ENCODE results near the gene HBA1.
"Not testable (repeated sequence)": the region's sequence is repeated elsewhere in the genome, so short reads cannot be mapped to it uniquely, and the experiment has no call there.

Gene HBA1

DNA sequence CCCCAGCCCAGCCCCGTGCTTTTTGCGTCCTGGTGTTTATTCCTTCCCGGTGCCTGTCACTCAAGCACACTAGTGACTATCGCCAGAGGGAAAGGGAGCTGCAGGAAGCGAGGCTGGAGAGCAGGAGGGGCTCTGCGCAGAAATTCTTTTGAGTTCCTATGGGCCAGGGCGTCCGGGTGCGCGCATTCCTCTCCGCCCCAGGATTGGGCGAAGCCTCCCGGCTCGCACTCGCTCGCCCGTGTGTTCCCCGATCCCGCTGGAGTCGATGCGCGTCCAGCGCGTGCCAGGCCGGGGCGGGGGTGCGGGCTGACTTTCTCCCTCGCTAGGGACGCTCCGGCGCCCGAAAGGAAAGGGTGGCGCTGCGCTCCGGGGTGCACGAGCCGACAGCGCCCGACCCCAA, 474 bp upstream of the HBA1 start:
- DNase-seq, result not testable (repeated sequence)

DNA sequence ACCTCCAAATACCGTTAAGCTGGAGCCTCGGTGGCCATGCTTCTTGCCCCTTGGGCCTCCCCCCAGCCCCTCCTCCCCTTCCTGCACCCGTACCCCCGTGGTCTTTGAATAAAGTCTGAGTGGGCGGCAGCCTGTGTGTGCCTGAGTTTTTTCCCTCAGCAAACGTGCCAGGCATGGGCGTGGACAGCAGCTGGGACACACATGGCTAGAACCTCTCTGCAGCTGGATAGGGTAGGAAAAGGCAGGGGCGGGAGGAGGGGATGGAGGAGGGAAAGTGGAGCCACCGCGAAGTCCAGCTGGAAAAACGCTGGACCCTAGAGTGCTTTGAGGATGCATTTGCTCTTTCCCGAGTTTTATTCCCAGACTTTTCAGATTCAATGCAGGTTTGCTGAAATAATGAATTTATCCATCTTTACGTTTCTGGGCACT, 928 bp downstream of the HBA1 start:
- DNase-seq, result no peak

DNA sequence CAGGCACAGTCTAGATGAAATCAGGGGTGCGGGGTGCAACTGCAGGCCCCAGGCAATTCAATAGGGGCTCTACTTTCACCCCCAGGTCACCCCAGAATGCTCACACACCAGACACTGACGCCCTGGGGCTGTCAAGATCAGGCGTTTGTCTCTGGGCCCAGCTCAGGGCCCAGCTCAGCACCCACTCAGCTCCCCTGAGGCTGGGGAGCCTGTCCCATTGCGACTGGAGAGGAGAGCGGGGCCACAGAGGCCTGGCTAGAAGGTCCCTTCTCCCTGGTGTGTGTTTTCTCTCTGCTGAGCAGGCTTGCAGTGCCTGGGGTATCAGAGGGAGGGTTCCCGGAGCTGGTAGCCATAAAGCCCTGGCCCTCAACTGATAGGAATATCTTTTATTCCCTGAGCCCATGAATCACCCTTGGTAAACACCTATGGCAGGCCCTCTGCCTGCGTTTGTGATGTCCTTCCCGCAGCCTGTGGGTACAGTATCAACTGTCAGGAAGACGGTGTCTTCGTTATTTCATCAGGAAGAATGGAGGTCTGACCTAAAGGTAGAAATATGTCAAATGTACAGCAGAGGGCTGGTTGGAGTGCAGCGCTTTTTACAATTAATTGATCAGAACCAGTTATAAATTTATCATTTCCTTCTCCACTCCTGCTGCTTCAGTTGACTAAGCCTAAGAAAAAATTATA, 1.6 kb downstream of the HBA1 start:
- no peak for DNase-seq

DNA sequence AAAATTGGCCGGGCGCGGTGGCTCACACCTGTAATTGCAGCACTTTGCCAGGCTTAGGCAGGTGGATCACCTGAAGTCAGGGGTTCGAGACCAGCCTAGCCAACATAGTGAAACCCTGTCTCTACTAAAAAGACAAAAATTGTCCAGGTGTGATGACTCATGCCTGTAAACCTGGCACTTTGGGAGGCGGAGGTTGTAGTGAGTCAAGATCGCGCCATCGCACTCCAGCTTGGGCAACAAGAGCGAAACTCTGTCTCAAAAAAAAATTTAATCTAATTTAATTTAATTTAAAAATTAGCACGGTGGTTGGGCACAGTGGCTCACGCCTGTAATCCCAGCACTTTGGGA, 2.2 kb downstream of the HBA1 start:
- DNase-seq, result no peak

DNA sequence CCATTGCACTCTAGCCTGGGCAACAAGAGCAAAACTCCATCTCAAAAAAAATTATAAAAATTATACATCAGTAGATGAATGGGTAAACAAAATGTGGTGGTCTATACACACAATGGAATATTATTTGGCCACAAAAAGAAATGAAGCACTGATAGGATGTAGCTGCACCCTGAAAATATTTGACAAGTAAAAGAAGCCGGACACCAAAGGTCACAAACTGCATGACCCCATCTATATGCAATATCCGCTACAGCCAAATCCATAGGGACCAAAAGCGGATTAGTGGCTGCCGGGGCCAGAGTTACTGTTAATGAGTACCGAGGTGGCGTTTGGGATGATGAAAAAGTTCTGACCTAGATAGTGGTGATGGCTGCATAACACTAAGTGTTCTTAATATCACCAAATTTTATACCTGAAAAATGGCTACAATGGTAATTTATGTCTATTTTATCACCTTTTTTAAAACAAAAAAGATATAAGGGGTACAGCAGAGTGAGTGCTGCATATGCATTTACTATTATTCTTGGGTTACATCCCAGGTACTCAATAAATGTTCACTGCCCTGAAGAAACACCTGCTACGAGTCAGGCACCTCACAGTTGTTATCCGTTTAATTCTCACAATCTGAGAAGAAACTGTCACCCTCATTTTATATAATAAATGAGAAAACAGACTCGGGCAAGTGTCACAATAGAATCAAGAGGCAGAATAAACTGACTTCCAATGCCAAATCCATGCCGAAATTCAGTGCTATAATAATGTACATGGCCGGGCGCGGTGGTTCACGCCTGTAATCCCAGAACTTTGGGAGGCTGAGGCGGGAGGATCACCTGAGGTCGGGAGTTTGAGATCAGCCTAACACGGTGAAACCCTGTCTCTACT, 3.0 kb downstream of the HBA1 start:
- no peak for DNase-seq

DNA sequence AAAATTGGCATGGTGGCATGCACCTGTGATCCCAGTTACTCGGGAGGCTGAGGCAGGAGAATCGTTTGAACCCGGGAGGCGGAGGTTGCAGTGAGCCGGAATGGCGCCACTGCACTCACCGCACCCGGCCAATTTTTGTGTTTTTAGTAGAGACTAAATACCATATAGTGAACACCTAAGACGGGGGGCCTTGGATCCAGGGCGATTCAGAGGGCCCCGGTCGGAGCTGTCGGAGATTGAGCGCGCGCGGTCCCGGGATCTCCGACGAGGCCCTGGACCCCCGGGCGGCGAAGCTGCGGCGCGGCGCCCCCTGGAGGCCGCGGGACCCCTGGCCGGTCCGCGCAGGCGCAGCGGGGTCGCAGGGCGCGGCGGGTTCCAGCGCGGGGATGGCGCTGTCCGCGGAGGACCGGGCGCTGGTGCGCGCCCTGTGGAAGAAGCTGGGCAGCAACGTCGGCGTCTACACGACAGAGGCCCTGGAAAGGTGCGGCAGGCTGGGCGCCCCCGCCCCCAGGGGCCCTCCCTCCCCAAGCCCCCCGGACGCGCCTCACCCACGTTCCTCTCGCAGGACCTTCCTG, 3.7 kb downstream of the HBA1 start, which contains the start of gene HBQ1:
HBQ1 (plus strand) TSS at position 359 of the 575 bp plus-strand sequence; CDS start at position 387, 28 bp downstream.
- peak; percentile 18 for DNase-seq

DNA sequence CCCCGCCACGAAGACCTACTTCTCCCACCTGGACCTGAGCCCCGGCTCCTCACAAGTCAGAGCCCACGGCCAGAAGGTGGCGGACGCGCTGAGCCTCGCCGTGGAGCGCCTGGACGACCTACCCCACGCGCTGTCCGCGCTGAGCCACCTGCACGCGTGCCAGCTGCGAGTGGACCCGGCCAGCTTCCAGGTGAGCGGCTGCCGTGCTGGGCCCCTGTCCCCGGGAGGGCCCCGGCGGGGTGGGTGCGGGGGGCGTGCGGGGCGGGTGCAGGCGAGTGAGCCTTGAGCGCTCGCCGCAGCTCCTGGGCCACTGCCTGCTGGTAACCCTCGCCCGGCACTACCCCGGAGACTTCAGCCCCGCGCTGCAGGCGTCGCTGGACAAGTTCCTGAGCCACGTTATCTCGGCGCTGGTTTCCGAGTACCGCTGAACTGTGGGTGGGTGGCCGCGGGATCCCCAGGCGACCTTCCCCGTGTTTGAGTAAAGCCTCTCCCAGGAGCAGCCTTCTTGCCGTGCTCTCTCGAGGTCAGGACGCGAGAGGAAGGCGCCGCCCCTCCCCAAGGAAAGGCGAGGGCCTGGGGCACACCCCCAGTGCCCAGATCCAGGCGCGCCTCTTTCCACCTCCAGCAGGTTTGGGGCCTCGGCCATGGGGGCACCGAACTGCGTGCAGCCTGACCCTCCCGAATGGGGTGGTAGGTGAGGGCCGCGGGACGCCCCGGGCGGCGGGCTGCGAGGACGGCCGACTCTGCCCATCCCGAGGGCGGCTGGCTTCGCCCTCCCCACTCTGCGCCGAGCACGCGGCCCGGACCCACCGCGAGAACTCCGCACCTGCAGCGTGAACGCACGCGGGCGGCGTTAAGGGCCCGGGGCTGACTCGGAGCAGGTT, 4.4 kb downstream of the HBA1 start:
- peak; percentile 63 for DNase-seq

DNA sequence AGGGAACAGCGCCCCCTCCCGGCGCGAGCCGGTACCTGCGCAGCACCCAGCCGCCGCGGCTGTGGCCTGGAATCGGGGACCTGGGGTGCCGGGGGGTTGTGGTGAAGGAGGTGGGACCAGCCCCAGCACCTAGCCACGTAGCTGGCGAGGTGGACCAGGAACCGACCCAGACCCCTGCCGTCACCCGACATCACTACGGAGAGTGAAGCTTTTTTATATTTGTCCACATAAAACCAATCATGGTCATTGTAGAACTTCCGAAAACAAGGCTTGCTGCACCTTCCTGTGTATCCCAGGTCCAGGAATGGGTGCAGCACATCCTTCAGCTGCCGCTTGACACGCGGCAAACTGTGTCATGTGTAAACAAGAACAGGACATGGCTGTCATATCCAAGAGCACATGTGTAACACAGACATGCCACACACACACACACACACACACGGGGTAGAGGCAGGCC, 5.1 kb downstream of the HBA1 start:
- peak; percentile 4 for DNase-seq

DNA sequence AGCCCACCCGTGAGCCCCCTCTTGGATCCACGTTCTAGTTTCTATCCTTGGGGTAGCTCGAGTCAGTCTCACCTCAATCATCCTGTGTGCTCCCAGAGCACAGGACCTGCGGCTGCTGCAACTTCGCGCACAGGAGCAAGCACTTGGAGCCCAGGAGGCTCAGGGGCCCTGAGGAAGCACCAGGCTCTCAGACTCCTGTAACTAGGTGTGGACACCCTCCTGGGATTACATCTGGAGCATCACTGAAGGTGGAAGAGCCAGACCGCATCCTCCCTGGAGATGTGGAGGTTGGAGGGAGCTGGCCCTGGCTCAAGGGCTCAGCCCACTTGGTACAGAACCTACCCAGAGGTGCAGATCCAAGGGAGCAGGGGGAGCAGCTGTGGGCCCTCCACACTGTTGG, 6.5 kb downstream of the HBA1 start:
- DNase-seq, result no peak

DNA sequence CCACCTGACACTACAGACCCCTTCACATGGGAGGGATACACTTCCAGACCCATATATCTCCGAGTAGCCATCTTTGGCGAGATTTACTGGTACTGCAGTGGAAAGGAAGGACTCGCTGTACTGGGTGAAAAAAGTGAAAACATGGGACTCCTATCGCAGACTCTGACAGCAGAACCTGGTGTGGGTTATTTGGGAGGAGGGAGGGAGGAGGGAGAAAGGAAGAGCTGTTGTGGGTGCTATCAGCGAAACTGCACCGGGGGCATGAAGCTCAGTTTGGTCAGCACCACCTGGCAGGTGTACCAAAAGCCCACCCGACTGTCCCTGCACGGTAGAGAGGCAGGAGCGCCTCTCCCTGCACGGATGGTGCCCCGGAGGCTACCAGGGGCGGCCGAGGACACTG, 8.7 kb downstream of the HBA1 start:
- DNase-seq, result no peak

DNA sequence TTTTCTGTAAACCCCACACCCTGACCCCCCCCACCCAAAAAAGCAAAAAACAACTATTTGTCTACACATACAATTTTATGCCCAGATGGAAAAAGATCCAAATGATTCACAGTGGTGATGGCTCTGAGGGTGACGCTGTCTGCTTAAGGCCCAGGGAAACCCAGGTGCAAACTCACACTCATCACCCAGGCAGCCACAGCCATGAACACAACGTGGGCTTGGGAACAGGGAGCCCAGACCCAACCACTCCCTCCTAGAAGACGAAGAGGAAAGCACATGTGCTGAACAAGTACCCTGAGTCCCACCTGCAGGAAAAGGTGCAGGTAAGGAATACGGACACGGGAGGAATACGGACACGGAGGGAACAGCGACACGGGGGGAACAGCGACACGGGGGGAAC, 9.2 kb downstream of the HBA1 start:
- no peak for DNase-seq

DNA sequence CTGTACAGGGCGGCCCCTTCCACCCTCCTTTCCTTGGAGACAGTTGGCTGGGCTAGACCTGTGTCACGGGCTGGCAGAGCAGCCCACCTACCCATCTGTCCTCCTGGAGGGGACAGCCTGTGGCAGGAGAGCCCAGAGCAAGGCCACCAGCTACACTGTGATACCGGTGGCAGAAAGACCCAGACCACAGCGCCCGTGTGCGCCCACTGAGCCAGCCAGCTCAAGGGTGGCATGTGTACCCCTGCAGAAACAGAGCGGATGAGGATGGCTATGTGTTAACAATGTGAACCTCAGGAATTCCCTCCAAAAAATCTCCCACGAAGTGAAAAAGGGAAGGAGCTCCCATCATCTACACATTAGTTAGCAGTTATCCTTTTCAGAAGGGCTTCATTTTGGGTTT, 10.8 kb downstream of the HBA1 start:
- no peak for DNase-seq

DNA sequence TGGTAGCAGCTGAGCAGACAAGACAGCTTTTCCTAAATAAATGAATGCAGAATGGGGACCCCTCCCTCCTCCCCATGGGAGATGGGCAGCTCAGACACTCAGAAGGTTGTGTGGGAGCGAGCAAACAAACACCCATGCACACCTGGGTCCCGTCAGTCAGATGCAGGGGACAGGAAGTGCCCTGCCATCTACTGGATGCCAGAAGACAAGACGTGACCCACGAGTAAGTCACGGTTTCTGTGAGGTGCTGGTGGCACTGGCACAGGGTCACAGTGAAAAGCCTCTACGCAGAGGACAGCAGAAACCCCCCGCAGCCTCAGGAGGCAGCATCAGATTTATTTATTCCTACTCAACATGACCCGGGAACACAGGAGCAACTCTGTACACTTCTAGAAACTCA, 12.2 kb downstream of the HBA1 start:
- no peak for DNase-seq

DNA sequence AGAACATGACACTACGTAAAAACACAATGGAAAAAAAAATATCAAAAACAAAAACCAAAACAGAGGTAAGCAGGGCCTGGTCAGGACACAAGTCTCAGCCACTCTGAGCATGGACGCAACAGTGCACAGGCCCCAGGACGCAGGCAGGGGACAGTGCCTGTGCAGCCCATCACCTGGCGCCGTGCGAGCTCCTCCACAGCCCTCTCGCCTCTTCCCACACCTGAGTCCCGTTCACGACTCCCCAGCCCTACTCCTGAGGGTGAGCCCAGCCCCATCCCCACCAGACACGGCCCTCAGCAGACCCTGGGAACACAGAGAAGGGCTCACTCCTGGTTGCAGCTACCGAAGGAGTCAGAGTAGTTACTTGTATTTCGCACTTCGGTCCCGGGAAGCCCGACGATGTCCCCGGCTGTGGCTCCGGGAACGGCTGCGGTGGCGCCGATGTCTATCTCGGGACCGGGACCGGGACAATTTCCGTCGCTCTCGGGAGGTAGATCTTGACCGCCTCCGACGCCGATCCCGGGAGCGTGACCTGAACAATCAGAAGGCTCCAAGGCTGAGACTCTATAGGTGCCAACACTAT, 13.2 kb downstream of the HBA1 start:
- DNase-seq, result no peak

DNA sequence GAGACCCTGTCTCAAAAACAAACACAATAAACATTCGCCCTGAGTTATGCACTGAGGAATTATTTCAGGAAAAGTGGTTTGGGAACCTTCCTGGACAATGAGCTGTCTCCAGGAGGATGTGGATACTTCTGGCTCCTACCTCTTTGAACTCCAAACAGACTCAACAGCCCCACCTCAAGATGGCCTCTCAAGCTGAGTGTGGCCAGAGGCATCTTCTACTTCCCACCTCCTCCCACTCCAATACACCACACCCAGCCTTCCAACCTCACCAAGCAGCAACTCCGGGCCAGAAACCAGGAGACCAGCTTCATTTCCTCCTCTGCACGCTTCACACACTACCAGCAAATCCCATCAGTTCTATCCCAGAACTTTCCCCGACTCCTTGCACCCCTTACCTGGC, 15.4 kb downstream of the HBA1 start:
- no peak for DNase-seq

DNA sequence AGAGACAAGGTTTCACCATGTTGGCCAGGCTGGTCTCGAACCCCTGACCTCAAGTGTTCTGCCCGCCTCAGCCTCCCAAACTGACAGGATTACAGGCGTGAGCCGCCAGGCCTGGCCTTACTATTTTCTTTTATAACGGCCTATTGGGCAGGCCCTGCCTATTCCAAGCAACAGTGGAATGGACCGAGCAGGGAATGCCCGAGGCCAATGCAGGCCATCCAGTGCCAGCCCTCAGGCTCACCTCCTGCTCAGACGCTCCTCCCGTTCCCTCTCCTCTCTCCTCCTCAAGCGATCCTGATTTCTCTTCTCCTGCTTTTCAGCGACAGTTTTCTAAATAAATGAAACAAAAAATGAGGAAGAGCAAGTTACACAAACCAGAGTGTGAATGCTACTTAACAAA, 16.2 kb downstream of the HBA1 start:
- DNase-seq, result no peak

DNA sequence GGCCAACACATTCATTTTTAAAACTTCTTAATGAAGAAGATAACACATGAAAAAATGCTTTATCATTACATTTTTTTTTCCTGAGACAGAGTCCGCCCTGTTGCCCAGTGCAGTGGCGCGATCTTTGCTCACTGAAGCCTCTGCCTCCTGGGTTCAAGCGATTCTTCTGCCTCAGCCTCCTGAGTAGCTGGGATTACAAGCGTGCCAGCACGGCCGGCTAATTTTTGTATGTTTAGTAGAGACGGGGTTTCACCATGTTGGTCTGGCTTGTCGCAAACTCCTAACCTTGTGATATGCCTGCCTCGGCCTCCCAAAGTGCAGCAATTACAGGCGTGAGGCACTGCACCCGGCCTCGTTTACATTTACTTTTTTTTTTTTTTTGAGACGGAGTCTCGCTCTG, 17.0 kb downstream of the HBA1 start:
- DNase-seq, result no peak

DNA sequence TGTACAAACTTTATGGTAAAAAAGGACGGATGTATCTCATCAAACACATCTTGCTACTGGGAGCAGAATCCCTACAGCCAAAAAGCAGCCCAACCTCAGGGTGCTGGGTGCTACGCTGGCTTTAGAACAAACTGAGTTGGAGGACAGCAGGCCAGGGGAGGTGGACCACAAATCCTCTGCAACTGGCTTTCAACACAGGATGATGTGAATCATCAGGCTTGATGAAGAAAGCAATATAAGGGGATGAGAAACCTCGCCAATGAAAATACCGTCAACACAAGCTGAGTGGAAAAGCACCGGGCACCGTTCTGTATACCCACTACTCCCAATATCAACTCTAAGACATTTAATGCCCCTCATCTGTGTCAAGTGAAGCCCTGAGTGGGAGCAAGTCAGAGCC, 18.0 kb downstream of the HBA1 start:
- no peak for DNase-seq

DNA sequence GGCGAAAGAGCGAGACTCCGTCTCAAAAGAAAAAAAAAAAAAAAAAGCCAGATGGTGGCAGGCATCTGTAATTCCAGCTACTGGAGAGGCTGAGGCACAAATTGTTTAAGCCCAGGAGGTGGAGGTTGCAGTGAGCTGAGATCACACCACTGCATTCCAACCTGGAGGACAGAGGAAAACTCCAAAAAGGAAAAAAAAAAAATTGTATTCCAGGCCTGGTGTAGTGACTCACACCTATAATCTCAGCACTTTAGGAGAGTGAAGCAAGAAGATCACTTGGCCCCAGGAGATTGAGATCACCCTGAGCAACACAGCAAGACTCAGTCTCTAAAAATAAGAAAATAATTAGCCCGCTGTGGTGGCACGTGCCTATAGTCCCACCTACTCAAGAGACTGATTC, 23.9 kb downstream of the HBA1 start:
- peak; percentile 71 for DNase-seq

DNA sequence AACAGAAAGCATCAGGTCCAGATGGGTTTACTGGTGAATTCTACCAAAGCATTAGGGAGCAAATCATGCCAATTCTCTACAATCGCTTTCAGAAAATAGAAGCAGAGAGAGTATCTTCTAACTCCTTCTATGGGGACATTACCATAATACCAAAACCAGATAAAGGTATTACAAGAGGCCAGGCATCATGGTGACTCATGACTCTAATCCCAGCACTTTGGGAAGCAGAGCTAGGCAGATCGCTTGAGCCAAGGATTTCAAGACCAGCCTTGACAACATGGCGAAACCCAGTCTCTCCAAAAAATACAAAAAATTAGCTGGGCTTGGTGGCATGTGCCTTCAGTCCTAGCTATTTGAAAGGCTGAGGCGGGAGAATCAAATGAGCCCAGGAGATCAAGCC, 26.8 kb downstream of the HBA1 start:
- DNase-seq, result no peak

DNA sequence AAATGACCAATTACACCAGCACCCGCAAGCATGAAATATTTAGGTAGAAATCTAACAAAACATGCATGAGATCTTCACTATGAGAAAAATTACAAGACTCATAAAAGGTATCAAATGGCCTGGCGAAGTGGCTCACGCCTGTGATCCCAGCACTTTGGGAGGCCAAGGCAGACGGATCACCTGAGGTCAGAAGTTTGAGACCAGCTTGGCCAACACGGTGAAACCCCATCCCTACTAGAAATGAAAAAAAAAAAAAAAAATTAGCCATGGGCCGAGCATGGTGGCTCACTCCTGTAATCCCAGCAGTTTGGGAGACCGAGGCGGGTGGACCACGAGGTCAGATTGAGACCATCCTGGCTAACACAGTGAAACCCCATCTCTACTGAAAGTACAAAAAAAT, 27.6 kb downstream of the HBA1 start:
- not testable (repeated sequence) for DNase-seq

DNA sequence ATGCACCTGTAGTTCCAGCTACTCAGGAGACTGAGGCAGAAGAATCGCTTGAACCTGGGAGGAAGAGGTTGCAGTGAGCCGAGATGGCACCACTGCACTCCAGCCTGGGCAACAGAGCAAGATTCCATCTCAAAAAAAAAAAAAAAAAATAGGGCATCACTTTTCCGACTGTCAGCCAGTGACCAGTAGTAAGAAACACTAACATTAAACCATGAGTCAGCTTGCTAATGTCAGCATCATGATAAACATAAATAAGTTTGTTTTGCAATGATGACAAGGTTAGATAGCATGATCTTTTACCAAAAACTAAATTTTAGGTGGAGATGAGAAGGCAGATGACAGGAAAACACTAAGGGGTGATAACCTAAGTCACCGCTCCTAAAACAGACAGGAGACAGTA, 32.9 kb downstream of the HBA1 start:
- not testable (repeated sequence) for DNase-seq
